ENCODE results near the gene PLPP3.

DNA sequence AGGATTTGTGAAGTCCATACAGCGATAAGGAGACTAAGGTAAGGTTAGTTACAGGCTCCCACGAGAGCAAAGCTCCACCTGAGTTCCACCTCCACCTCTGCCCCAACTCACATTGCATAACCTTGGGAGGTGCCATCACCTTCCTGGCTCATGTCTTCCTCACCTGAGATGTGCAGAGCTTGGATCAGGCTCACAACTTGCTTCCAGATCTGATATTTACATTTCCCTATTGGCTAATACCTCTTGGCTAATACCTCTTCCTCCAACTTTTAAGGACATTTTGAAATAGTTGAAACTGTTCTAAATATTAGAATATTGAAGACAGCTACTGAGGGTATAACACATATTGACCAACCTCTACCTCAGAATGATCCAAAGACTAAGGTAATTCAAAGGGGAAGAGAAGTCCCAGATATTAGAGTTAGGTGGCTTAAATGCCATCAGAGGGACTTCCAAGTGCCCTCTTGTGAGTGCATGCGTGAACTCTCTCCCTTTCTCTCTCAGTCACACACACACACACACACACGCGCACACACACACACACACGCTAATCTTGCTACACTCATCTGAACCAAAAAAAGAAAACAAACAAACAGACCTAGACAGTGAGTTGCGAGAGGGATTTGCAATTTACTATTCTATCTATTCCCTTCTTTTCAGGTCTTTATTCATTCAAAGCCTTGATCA is 134.3 kb downstream of the PLPP3 start:
- no peak for TF ChIP-seq JUND (IDR thresholded peaks at IDR 0.05; ENCODE audit: low read length)
- TF ChIP-seq CTCF (IDR thresholded peaks at IDR 0.05; ENCODE audit: control extremely low read depth in 1 of 3, insufficient read depth in 1 of 3, low read depth in 1 of 3, low read length in 3 of 3): no peak
- no peak for TF ChIP-seq CBX8 (IDR thresholded peaks at IDR 0.05; ENCODE audit: borderline replicate concordance, low read depth, low read length)
- TF ChIP-seq ATF3 (IDR thresholded peaks at IDR 0.05; ENCODE audit: insufficient read depth, low read depth, low read length): no peak
- no peak for TF ChIP-seq POLR2A (IDR thresholded peaks at IDR 0.05; ENCODE audit: control extremely low read depth in 1 of 2, low read depth in 2 of 2, low read length in 2 of 2)
- TF ChIP-seq POLR2AphosphoS5 (IDR thresholded peaks at IDR 0.05; ENCODE audit: low read depth, low read length): no peak
- no peak for TF ChIP-seq CHD1 (IDR thresholded peaks at IDR 0.05; ENCODE audit: low read depth, low read length)
- no peak for TF ChIP-seq KDM1A (IDR thresholded peaks at IDR 0.05; ENCODE audit: borderline replicate concordance, low read length)
- no peak for TF ChIP-seq TBP (IDR thresholded peaks at IDR 0.05; ENCODE audit: low read depth, low read length)

All from H1 (cell line).